Measurements from ENCODE around the gene CFAP97D1.
"Not testable (repeated sequence)": the region's sequence is repeated elsewhere in the genome, so short reads cannot be mapped to it uniquely, and the experiment has no call there.

The CFAP97D1 gene

DNA sequence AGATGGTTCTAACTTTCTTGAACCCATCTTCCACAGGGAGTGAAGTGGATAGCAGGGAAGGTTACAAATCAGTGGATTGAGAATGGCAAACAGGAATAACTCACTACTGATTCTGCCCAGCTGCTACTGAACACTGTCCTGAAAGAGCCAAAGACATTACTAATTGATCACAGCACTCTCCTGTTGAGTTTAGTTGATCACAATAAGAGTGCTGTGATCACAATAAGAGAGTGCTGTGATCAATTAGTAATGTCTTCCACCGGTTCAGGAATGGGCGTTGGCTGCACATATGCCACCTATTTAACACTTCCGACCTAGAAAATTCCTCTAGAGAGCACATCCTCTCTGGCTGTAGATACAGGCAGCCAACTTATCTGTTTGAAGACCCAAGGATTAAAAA, 11.4 kb downstream of the CFAP97D1 start:
- no peaks in the 10 kb centered on the region for H3K4me1 ChIP-seq (ENCODE audit: control insufficient read depth, insufficient read depth, low read length)
- H3K27ac ChIP-seq (ENCODE audit: insufficient read depth, low read depth, low read length, poor library complexity, severe bottlenecking) = no peak overlapping the region
- no peaks in the 10 kb centered on the region for H3K27me3 ChIP-seq (ENCODE audit: control insufficient read depth, insufficient read depth, low read length, poor library complexity, severe bottlenecking)
- no peaks in the 10 kb centered on the region for H3K36me3 ChIP-seq (ENCODE audit: control insufficient read depth, insufficient read depth, low read length)
- H3K4me3 ChIP-seq (ENCODE audit: insufficient read depth, low read depth, low read length) = no peak overlapping the region
- H3K9me3 ChIP-seq (ENCODE audit: control insufficient read depth, low read length) = no peaks in the 10 kb centered on the region
- 42 to 43% methylated on average over 3 of the region's 3 CpGs for WGBS, 2 experiments

DNA sequence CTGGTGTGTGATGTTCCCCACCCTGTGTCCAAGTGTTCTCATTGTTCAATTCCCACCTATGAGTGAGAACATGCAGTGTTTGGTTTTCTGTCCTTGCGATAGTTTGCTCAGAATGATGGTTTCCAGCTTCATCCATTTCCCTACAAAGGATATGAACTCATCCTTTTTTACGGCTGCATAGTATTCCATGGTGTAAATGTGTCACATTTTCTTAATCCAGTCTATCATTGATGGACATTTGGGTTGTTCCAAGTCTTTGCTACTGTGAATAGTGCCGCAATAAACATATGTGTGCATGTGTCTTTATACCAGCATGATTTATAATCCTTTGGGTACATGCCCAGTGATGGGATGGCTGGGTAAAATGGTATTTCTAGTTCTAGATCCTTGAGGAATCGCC, 12.4 kb downstream of the CFAP97D1 start:
- H3K36me3 ChIP-seq (ENCODE audit: control insufficient read depth, insufficient read depth, low read length); H3K4me3 ChIP-seq (ENCODE audit: insufficient read depth, low read depth, low read length); H3K4me1 ChIP-seq (ENCODE audit: control insufficient read depth, insufficient read depth, low read length); H3K27ac ChIP-seq (ENCODE audit: insufficient read depth, low read depth, low read length, poor library complexity, severe bottlenecking); H3K27me3 ChIP-seq (ENCODE audit: control insufficient read depth, insufficient read depth, low read length, poor library complexity, severe bottlenecking); H3K9me3 ChIP-seq (ENCODE audit: control insufficient read depth, low read length): not testable (repeated sequence)
- WGBS, 2 experiments = 87 to 91% methylated on average over 3 of the region's 4 CpGs

DNA sequence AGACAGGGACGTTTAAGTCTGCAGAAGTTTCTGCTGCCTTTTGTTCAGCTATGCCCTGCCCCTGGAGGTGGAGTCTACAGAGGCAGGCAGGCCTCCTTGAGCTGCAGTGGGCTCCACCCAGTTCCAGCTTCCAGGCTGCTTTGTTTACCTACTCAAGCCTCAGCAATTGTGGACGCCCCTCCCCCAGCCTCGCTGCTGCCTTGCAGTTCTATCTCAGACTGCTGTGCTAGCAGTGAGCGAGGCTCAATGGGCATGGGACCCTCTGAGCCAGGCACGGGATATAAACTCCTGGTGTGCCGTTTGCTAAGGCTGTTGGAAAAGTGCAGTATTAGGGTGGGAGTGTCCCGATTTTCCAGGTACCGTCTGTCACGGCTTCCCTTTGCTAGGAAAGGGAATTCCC, 17.8 kb downstream of the CFAP97D1 start:
- H3K27me3 ChIP-seq (ENCODE audit: control insufficient read depth, insufficient read depth, low read length, poor library complexity, severe bottlenecking); H3K4me3 ChIP-seq (ENCODE audit: insufficient read depth, low read depth, low read length); H3K27ac ChIP-seq (ENCODE audit: insufficient read depth, low read depth, low read length, poor library complexity, severe bottlenecking); H3K9me3 ChIP-seq (ENCODE audit: control insufficient read depth, low read length); H3K36me3 ChIP-seq (ENCODE audit: control insufficient read depth, insufficient read depth, low read length); H3K4me1 ChIP-seq (ENCODE audit: control insufficient read depth, insufficient read depth, low read length): not testable (repeated sequence)
- WGBS, 2 experiments = 85 to 90% methylated on average over 9 of the region's 9 CpGs

DNA sequence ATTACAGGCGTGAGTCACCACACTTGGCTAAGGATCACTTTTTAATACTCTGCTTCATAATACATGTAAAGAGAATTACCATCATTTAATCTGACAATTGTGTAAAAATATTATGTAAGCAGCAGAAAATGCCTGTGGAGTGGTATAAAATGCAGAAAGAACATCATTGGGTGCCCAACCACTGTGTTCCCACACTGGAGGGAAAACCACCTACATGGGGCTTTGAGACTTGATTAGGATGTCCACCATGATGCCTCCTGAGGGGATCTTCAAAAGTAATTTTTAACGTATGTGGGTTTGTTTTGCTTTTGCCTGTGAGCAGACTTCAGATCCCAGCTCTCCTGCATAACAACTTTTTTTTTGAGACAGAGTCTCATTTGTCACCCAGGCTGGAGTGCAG, 18.8 kb downstream of the CFAP97D1 start:
- Histone ChIP-seq H3K9me3 (ENCODE audit: control insufficient read depth, low read length) (no peaks in the 10 kb centered on the region), H3K4me1 (ENCODE audit: control insufficient read depth, insufficient read depth, low read length) (no peaks in the 10 kb centered on the region), H3K27me3 (ENCODE audit: control insufficient read depth, insufficient read depth, low read length, poor library complexity, severe bottlenecking) (no peaks in the 10 kb centered on the region), H3K27ac (ENCODE audit: insufficient read depth, low read depth, low read length, poor library complexity, severe bottlenecking) (no peak overlapping the region), H3K4me3 (ENCODE audit: insufficient read depth, low read depth, low read length) (no peak overlapping the region), H3K36me3 (ENCODE audit: control insufficient read depth, insufficient read depth, low read length) (no peaks in the 10 kb centered on the region)
- WGBS, 2 experiments = 98 to 100% methylated on average over 2 of the region's 2 CpGs

DNA sequence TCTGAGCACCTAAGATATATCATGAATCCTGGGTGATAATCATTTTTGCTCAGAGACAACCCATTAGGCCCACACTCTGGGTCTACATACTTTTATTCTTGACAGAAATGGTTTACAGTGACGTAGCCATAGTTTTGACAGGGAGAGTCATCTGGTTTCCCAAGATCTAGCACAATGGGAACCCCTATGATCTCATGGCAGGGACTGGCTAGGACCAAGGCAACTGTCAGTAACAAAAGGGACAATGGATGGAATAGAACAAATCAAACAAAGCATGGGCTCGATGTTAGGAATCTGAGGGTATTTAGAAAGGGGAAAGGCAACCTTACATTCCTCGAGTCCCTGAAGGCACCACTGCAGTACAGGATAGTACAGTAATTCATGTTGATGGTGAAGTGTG, 20.5 kb downstream of the CFAP97D1 start:
- Histone ChIP-seq H3K36me3 (ENCODE audit: control insufficient read depth, insufficient read depth, low read length) (no peaks in the 10 kb centered on the region), H3K27ac (ENCODE audit: insufficient read depth, low read depth, low read length, poor library complexity, severe bottlenecking) (peak overlapping the region; percentile 26), H3K9me3 (ENCODE audit: control insufficient read depth, low read length) (no peaks in the 10 kb centered on the region), H3K4me3 (ENCODE audit: insufficient read depth, low read depth, low read length) (no peak overlapping the region), H3K4me1 (ENCODE audit: control insufficient read depth, insufficient read depth, low read length) (no peaks in the 10 kb centered on the region), H3K27me3 (ENCODE audit: control insufficient read depth, insufficient read depth, low read length, poor library complexity, severe bottlenecking) (no peaks in the 10 kb centered on the region)
- 46 to 70% methylated on average over 3 of the region's 3 CpGs for WGBS, 2 experiments

DNA sequence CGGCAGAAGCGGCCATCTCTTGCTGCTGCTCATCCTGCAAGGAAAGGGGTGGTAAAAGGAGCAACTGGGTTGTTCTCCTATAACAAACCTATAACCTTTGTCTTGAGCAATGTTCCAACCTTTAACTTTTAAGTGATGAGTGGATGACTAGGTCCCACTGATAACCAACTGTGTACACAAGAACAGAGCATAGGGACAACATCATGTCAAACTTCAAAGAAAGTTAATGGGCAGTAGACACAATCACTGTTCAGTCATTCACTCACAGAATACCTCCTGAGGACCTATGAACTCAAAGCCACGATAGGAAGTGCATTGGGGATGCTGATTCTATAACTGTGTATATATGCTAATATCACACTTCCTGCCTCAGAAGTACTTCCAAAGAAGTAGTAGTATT, 21.6 kb downstream of the CFAP97D1 start:
- Histone ChIP-seq H3K27ac (ENCODE audit: insufficient read depth, low read depth, low read length, poor library complexity, severe bottlenecking) (no peak overlapping the region), H3K4me3 (ENCODE audit: insufficient read depth, low read depth, low read length) (no peak overlapping the region), H3K9me3 (ENCODE audit: control insufficient read depth, low read length) (no peaks in the 10 kb centered on the region), H3K36me3 (ENCODE audit: control insufficient read depth, insufficient read depth, low read length) (no peaks in the 10 kb centered on the region), H3K4me1 (ENCODE audit: control insufficient read depth, insufficient read depth, low read length) (no peaks in the 10 kb centered on the region), H3K27me3 (ENCODE audit: control insufficient read depth, insufficient read depth, low read length, poor library complexity, severe bottlenecking) (no peaks in the 10 kb centered on the region)
- 97 to 100% methylated on average over 2 of the region's 3 CpGs for WGBS, 2 experiments

DNA sequence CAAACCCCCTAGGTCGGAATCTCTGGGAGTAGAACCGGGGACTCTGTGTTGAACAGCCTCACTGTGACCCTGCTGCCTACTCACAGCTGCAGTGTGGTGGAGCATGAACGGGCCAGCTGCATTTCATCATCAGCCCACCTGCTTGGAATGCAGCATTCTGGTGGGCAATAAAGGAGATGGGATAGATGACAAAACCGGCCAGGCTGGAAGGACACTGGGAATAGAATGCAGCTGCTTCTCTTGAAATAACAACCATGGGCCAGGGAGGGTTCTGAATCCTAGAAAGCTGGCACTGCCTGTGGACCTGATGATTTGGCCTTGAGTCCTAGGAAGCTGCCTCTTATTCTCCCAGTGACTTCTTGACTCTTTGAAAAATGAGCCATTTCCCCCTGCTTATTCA, 23.5 kb downstream of the CFAP97D1 start:
- H3K36me3 ChIP-seq (ENCODE audit: control insufficient read depth, insufficient read depth, low read length) = no peaks in the 10 kb centered on the region
- H3K27me3 ChIP-seq (ENCODE audit: control insufficient read depth, insufficient read depth, low read length, poor library complexity, severe bottlenecking) = no peaks in the 10 kb centered on the region
- no peaks in the 10 kb centered on the region for H3K4me1 ChIP-seq (ENCODE audit: control insufficient read depth, insufficient read depth, low read length)
- WGBS, 2 experiments = 41 to 52% methylated on average over 4 of the region's 4 CpGs
- H3K9me3 ChIP-seq (ENCODE audit: control insufficient read depth, low read length) = no peaks in the 10 kb centered on the region
- no peak overlapping the region for H3K4me3 ChIP-seq (ENCODE audit: insufficient read depth, low read depth, low read length)
- H3K27ac ChIP-seq (ENCODE audit: insufficient read depth, low read depth, low read length, poor library complexity, severe bottlenecking) = no peak overlapping the region

DNA sequence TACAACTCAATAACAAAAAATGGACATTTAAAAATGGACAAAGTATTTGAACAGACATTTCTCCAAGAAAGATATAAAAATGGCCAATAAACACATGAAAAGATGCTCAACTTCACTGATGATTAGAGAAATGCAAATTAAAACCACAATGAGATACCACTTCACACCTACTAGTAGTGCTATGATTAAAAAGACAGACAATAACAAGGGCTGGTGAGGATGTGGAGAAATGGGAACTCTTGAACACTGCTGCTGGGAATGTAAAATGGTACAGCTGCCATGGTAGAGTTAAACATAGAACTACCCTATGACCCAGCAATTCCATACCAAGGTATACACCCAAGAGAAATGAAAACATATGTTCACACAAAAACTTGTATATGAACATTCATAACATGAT, 24.9 kb downstream of the CFAP97D1 start:
- Histone ChIP-seq H3K36me3 (ENCODE audit: control insufficient read depth, insufficient read depth, low read length) (peaks cover under 1% of the 10 kb centered on the region), H3K4me1 (ENCODE audit: control insufficient read depth, insufficient read depth, low read length) (no peaks in the 10 kb centered on the region), H3K27ac (ENCODE audit: insufficient read depth, low read depth, low read length, poor library complexity, severe bottlenecking) (no peak overlapping the region), H3K9me3 (ENCODE audit: control insufficient read depth, low read length) (no peaks in the 10 kb centered on the region), H3K27me3 (ENCODE audit: control insufficient read depth, insufficient read depth, low read length, poor library complexity, severe bottlenecking) (no peaks in the 10 kb centered on the region), H3K4me3 (ENCODE audit: insufficient read depth, low read depth, low read length) (no peak overlapping the region)

DNA sequence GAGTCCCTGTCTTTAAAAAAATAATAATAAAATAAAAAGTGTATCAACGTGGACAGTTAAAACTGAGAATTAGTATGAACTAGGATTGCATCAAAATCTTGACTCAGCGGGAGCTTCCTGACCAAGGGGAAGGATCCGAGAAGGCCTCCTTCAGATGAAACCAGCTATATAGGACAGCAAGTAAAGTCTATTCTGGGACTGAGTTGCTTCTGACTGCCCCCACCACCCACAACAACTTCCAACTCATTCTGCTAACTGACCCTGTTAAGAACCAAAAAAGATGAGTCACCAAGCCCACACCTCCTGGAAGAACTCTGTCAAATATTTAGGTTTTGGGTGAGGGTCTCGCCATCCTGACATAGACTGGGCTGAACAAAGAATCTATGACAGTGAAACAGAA, 27.8 kb downstream of the CFAP97D1 start:
- no peaks in the 10 kb centered on the region for H3K9me3 ChIP-seq (ENCODE audit: control insufficient read depth, low read length)
- peaks cover 4% of the 10 kb centered on the region for H3K36me3 ChIP-seq (ENCODE audit: control insufficient read depth, insufficient read depth, low read length)
- H3K27me3 ChIP-seq (ENCODE audit: control insufficient read depth, insufficient read depth, low read length, poor library complexity, severe bottlenecking) = no peaks in the 10 kb centered on the region
- 92 to 97% methylated on average over 4 of the region's 4 CpGs for WGBS, 2 experiments
- H3K27ac ChIP-seq (ENCODE audit: insufficient read depth, low read depth, low read length, poor library complexity, severe bottlenecking) = no peak overlapping the region
- H3K4me1 ChIP-seq (ENCODE audit: control insufficient read depth, insufficient read depth, low read length) = no peaks in the 10 kb centered on the region
- H3K4me3 ChIP-seq (ENCODE audit: insufficient read depth, low read depth, low read length) = no peak overlapping the region

DNA sequence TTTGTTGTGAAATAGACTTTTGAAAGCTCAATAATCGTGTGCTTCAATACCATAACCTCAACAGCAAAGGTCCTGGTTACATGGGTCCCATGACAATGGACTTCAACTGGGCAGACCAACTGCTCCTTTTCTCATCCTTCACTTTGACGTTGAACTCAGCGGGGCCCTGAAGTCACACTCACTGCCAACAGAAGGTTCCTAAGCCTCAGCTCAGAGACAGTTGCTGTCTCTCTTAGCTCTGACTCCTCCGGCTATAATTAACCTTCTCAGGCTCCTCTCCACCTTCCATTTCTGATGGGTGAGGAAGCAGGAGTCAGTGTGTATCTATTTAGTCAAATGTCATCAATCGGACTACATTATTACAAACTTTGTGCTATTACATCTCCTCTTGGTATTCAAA, 28.9 kb downstream of the CFAP97D1 start:
- WGBS, 2 experiments = 92 to 93% methylated on average over 4 to 5 of the region's 5 CpGs
- no peak overlapping the region for H3K27ac ChIP-seq (ENCODE audit: insufficient read depth, low read depth, low read length, poor library complexity, severe bottlenecking)

DNA sequence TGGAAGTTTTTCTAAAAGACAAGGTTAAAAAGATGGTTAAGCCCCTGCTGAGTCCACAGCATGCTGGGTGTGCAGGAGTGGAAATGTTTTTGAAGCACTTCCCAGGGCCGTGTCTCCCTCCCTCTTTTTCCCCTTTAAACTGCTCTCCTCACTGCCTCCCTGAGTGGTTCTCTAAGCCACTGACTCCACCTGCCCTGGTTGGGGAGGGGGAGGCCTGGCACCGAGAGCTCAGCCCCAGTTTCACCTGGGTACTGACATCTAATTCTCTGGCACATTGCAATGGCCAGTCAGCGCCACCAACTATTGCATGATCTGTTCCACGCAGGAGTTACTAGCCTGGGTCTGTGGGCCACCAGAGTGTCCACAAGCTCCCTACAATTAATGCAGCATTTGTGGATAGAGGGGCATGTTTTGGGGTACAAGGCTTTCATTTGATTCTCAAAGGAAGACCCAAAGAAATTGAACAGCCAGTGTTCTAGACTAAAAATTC, 30.0 kb downstream of the CFAP97D1 start:
- no peaks in the 10 kb centered on the region for H3K4me1 ChIP-seq (ENCODE audit: control insufficient read depth, insufficient read depth, low read length)
- WGBS, 2 experiments = 85 to 87% methylated on average over 4 of the region's 4 CpGs
- no peak overlapping the region for H3K4me3 ChIP-seq (ENCODE audit: insufficient read depth, low read depth, low read length)
- H3K9me3 ChIP-seq (ENCODE audit: control insufficient read depth, low read length) = no peaks in the 10 kb centered on the region
- peaks cover 4% of the 10 kb centered on the region for H3K36me3 ChIP-seq (ENCODE audit: control insufficient read depth, insufficient read depth, low read length)
- no peaks in the 10 kb centered on the region for H3K27me3 ChIP-seq (ENCODE audit: control insufficient read depth, insufficient read depth, low read length, poor library complexity, severe bottlenecking)
- H3K27ac ChIP-seq (ENCODE audit: insufficient read depth, low read depth, low read length, poor library complexity, severe bottlenecking) = no peak overlapping the region

More for the DNA sequence above, 28.9 kb downstream of the CFAP97D1 start:
- Histone ChIP-seq H3K27me3 (ENCODE audit: control insufficient read depth, insufficient read depth, low read length, poor library complexity, severe bottlenecking) (no peaks in the 10 kb centered on the region), H3K4me1 (ENCODE audit: control insufficient read depth, insufficient read depth, low read length) (no peaks in the 10 kb centered on the region), H3K9me3 (ENCODE audit: control insufficient read depth, low read length) (no peaks in the 10 kb centered on the region), H3K36me3 (ENCODE audit: control insufficient read depth, insufficient read depth, low read length) (peaks cover 4% of the 10 kb centered on the region), H3K4me3 (ENCODE audit: insufficient read depth, low read depth, low read length) (no peak overlapping the region)

Data from ectodermal cell (in vitro differentiated cells).